NCI-H748 treated with DMSO at 0.1 percent for 48 hours (cell line): ENCODE results near the gene OR51F1.
"Not testable (repeated sequence)": the region's sequence is repeated elsewhere in the genome, so short reads cannot be mapped to it uniquely, and the experiment has no call there.

Experiments used
- DNase-seq: peaks from one replicate; lab custom pipeline; 2025; lab: John Stamatoyannopoulos, UW

The OR51F1 gene, protein sequence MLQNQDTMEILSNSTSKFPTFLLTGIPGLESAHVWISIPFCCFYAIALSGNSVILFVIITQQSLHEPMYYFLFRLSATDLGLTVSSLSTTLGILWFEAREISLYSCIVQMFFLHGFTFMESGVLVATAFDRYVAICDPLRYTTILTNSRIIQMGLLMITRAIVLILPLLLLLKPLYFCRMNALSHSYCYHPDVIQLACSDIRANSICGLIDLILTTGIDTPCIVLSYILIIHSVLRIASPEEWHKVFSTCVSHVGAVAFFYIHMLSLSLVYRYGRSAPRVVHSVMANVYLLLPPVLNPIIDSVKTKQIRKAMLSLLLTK

GRCh38 chr11:4769838-4770237 lies at the start of gene OR51F1:
TSS of gene OR51F1 (minus strand) at chr11:4769938. CDS start at chr11:4769938, 0 bp downstream.
- DNase-seq = no peak

DNA sequence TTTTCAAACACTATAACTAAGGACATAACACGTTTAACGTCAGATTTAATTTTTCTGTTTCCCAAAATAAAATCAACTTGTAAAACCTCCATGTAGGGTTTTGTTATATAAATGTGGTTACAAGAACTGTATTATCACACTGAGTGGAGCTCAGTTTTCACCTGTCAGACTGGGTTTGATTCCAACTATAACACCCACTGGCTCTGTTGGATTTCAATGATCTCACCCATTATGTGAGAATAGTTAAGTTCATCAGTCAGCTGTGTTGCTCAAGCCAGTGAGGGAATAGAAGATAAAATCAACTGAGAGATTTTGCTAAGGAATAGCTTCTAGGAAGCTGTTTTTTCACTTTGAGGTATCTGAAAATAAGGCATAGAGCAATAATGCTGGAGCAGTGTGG lies 39.5 kb upstream of the OR51F1 start:
- no peak for DNase-seq

DNA sequence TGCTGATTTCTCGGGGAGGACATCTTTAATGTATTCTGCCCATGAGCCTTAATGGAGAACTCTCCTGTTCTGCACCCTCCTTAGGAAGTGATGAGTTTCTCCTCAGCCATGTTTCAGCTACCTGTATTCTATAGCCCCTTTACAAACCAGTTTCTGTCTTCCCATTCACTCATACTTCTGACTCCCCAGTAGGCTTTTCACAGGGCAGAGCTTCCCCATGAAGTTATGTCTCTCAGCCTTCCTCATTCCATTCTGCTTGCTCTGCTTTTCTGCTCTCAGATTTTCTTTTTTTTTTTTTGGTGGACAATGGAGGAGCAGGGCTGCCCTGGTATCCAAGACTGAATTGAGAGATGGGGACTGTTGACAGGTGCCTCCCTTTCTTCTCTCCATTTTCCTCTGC lies 38.7 kb upstream of the OR51F1 start:
- no peak for DNase-seq

- DNase-seq = no peak
Observed at GRCh38 chr11:4804280-4804679, 34.5 kb upstream of the OR51F1 start, which contains the start of gene OR52R1. TSS of gene OR52R1 (minus strand) at chr11:4804380. CDS start at chr11:4804380, 0 bp downstream.

DNA sequence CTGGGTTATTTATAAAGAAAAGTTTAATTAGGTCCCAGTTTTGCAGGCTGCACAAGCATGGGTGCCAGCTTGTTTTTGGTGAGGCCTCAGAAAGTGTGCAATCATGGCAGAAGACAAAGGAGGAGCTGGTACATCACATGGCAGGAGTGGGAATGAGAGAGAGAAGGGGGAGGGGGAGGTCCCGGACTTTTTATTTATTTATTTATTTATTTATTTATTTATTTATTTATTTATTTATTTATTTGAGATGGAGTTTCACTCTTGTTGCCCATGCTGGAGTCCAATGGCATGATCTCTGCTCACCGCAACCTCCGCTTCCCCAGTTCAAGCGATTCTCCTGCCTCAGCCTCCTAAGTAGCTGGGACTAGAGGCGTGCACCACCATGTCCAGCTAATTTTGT lies 31.6 kb upstream of the OR51F1 start:
- not testable (repeated sequence) for DNase-seq

GRCh38 chr11:4798427-4799183 lies 28.9 kb upstream of the OR51F1 start:
- DNase-seq = no peak

GRCh38 chr11:4797206-4797605 lies 27.5 kb upstream of the OR51F1 start:
- DNase-seq = no peak

DNA sequence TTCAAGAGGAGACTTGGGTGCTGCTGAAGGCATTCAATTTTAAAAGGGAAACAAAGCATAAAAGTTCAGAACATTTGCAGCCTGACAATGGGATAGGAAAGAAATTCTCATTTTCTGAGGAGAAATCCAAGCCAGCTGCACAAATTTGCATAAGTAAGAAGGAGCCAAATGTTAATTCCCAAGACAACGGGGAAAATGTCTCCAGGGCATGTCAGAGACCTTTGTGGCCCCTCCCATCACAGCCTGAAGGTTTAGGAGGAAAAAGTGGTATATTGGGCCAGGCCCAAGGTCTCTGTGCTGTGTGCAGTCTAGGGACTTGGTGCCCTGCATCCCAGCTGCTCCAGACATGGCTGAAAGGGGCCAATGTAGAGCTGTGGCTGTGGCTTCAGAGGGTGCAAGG lies 12.7 kb upstream of the OR51F1 start:
- DNase-seq = no peak

GRCh38 chr11:4768094-4768493 lies 1.6 kb downstream of the OR51F1 start:
- DNase-seq = no peak

DNA sequence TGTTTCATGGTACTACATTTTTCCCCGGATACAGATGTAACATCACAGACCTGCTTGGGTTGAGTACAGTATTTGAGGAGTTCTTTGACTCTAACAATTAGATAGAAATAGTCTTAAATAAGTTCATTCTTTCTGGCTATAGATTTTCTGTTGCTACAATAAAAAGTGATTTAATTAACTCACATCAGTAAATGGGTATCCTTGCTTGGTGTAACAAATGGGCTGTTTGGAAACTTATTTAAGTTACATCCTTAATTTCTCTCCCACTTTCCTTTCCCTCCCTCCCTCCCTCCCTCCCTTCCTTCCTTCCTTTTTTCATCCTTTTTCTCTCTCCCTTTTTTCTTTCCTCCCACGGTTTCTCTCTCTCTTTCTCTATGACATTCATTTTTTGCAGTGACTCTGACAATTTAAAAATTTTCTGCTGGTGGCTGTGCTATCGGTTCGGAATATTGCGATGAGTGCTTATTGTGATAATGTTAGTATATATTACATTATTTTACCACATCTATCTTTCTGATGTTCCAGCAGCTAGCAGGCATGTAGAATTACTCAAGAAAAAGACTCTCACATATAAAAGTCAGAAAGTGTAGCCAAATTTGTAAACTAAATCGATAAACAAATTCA lies 3.2 kb downstream of the OR51F1 start:
- DNase-seq = no peak

DNA sequence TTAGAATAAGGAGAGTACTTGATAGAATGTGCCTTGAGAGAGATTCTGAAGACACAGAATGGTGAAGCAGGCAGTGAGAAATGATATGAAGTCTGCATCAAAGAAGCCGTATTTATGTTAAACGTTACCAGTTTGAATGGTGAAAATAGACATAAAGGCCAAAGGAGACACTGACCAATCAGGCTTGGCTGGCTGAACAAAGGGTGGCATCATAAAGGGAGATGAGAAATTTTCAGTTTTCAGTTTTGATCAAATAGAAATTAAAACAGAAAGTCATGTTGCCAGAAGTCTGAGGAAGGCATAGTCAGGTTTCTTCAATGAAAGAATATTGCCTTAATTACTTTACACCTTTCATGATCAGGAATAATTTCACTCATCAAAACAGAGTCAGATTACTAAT lies 6.6 kb downstream of the OR51F1 start:
- no peak for DNase-seq

GRCh38 chr11:4751201-4751600 lies 18.5 kb downstream of the OR51F1 start:
- DNase-seq = no peak

- no peak for DNase-seq
Observed at GRCh38 chr11:4748438-4748837, 21.3 kb downstream of the OR51F1 start.

GRCh38 chr11:4740735-4741134 lies 29.0 kb downstream of the OR51F1 start:
- DNase-seq = no peak

DNA sequence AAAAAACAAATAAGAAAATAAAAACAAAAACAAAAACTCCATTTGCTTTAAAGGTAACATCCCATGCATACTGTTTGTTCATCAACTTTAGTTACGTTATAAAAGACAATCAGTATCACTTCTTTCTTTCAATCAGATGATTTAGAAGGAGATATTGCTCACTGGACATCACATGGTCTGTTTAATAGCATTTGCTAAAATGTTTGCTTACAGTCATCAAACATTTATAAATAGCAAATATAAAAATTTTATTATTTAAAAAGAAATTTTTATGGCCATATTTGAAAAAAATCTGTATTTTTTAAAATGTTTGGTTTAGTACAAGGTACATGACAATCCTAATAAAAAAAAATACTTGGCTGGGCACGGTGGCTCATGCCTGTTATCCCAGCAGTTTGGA lies 42.6 kb downstream of the OR51F1 start:
- no peak for DNase-seq

DNA sequence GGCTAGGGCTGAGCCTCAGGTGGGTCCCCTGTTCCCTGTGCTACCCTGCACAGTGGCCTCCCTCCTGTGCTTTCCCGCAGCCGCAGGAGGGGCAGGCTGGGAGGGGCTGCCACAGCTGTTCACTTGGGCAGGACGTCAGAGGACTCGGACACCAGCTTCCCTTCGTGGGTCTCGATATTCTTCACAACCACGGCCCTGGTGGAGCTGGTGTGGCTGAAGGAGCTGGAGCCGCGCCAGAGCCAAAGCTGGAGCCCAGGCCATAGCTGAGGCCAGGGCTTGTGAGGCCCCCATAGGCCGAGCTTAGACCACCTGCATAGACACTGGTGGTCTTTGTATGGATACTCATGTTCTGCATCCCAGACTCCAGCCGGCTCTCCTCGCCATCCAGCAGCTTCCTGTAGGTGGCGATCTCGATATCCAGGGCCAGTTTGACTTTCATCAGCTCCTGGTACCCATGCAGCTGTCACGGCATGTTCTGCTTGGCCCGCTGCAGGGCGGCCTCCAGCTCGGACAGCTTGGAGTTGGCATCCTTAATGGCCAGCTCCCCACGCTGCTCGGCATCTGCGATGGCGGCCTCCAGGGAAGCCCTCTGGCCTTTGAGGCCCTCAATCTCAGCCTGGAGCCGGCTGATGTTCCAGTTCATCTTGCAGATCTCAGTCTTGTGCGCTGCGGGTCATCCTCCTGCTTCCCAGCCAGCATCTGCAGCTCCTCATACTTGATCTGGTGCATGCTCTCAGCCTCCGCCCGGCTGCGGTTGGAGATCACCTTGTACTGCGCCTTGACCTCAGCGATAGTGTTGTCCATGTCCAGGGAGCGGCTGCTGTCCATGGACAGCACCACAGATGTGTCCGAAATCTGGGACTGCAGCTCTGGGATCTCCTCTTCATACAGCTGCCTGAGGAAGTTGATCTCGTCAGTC lies 46.9 kb downstream of the OR51F1 start:
- not testable (repeated sequence) for DNase-seq
